ENCODE measurements around the gene NGFR.

Gene NGFR

GRCh38 chr17:49521471-49522356 lies 26.6 kb downstream of the NGFR start:
- no peak for TF ChIP-seq CTCF (IDR thresholded peaks at IDR 0.05; ENCODE audit: borderline replicate concordance, insufficient read depth, low read depth, low read length)
- H3K4me3 ChIP-seq (ENCODE audit: low read depth, low read length), result no peak overlapping the region

GRCh38 chr17:49522357-49522890 lies 27.3 kb downstream of the NGFR start:
- TF ChIP-seq CTCF (IDR thresholded peaks at IDR 0.05; ENCODE audit: borderline replicate concordance, insufficient read depth, low read depth, low read length), result no peak
- H3K4me3 ChIP-seq (ENCODE audit: low read depth, low read length), result no peak overlapping the region

DNA sequence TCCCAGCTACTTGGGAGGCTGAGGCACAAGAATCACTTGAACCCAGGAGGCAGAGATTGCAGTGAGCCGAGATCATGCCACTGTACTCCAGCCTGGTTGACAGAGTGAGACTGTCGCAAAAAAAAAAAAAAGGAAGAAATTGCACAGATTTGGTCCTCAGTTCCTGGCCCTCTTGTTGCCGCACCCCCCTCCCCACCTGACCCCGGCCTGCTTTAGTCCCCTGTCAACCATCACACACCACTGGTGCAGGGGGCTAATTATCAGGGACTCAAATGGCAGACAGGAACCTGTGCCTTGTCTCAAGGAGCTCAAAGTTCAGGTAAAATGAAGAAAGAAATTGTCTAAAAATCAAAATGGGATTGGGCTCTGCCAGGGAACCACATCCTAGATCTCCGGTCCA lies 28.1 kb downstream of the NGFR start:
- no peak overlapping the region for H3K4me3 ChIP-seq (ENCODE audit: low read depth, low read length)
- TF ChIP-seq CTCF (IDR thresholded peaks at IDR 0.05; ENCODE audit: borderline replicate concordance, insufficient read depth, low read depth, low read length), result no peak

DNA sequence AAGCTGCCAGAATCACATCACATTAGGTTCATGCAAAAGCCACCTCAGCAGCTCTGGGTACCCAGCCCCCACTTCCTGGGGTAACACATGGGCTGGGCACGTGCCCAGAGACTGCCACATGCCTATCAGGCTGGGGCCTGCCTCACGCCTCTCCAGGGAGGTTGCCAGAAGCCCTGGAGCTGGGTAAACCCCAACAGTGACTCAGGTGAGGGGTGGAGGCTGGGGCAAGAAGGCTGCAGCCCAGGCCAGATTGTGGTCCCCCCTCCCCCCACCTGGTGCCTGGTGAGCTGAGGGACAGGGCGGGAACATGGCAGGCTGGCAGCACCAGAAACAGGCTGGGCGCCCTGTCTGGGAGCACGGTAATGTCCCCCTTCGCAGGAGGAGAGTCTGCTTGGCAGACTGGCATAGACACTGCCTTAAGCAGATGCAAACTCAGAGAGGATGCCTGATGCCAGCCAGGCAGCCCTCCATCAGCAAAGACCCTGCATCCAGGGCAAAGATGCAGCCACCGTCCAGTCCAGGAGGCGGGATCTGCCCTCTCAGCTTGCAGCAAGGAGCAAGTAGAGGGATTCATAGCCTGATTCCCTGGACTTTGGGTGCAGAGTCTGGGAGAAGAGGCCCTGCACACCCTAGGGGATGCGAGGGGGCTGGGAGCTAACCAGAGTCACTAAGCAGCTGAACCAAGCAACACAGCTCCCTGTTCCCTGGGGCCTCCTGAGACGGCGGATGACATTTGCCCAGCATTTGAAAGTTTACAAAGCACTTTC lies 28.8 kb downstream of the NGFR start:
- TF ChIP-seq CTCF (IDR thresholded peaks at IDR 0.05; ENCODE audit: borderline replicate concordance, insufficient read depth, low read depth, low read length), result no peak
- H3K4me3 ChIP-seq (ENCODE audit: low read depth, low read length), result no peak overlapping the region

DNA sequence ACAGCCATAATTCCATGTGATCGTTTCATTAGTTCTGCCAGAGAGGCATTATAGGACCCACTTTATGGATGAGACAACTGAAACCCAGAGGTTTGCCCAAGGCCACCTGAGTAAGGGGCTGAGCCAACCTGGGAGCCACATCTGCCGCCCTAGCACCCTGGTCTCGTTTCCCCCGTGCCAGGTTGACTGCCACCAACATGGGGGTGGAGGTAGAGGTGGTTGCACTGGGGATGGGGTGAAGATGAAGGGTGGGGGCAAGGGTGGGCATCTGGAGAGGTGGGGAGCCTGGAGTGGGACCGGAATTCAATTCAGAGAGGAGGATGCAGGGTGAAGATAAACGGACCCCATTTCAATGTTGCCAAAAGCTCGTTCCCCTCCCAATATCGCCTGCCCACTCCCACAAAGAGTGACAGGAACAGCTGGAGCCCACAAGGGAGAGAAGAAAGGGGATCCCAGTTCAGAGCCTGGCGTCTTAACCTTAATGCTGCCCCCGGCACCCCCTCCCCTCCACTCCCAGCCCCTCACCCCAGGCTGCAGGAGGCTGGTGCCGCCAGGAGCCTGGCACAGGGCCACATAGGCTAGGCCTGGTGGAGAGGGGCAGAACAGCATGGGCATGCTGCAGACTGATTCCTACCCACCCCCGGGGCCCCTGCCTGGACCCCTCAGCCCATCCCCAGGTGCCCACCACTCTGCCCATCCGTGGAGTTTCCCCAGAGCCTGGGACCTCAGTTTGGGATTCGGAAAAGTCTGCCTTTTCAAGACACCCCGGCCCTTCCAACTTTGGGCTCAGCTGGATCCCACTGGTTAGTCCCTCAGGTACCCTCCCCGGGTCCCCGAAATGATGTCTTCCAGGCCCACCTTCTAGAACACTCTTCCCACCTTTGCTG lies 29.6 kb downstream of the NGFR start:
- H3K4me3 ChIP-seq (ENCODE audit: low read depth, low read length), result no peak overlapping the region
- no peak for TF ChIP-seq CTCF (IDR thresholded peaks at IDR 0.05; ENCODE audit: borderline replicate concordance, insufficient read depth, low read depth, low read length)

DNA sequence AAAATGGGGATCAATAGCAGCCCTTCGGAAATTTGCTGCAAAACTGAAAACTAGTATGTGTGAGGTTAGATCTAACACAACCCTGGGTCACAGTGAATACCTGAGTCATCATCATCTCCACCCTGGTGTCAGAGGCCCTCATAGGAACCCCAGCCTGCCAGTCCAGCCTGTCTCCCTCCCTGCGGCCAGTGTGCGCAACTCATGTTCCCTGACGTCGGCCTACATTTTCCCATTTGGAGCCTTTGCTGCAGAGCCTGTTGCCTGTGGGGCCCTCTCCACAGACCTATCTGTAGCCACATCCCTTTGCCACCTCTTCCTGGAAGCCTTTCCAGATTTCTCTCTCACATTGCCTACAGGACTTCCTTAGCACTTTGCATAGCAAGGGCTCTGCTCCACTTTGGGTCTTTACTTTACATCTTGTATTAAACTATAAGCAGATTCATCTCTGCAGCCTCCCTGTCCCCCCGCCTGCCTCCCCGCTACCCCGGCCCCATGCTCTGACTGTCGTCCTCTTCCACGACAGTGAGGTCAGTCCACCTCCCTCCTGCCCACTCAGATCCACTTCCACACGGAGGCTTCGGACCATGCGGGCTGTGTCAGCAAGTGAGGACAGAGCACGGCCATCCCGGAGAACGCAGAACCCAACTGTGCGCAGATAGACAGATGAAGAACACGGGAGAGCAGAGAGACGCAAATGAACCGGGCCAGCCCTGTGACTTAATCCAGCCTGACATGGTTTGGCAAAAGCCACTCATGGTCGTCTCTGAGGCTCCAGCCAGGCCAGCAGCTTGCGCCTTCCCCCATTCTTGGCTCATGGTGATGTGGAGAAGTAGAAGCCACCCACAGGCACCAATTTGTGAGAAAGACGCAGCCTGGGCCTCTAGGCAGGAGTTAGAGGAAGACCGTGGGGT lies 31.0 kb downstream of the NGFR start:
- no peak for TF ChIP-seq CTCF (IDR thresholded peaks at IDR 0.05; ENCODE audit: borderline replicate concordance, insufficient read depth, low read depth, low read length)
- H3K4me3 ChIP-seq (ENCODE audit: low read depth, low read length), result no peak overlapping the region

Data from GM12875 (cell line).